Astrocyte (in vitro differentiated cells and primary cell): ENCODE data around the gene ERG28.

ENCODE experiments used
- CTCF ChIP-seq: IDR thresholded peaks from 2 replicates; pipeline ENCODE4 v1.5.1; 2011; ENCODE audit warnings: low read depth, mild to moderate bottlenecking, inconsistent platforms, low read length, moderate library complexity; ENCODE audit not compliant: insufficient read depth
- EZH2 ChIP-seq: IDR thresholded peaks from 2 replicates; pipeline ENCODE4 v1.6.1; 2012; ENCODE audit warnings: mild to moderate bottlenecking, low read length, inconsistent platforms; ENCODE audit not compliant: insufficient read depth

GRCh38 chr14:75685910-75686309, 25.2 kb upstream of the ERG28 start:
- TF ChIP-seq CTCF (no peak), EZH2 (no peak)
